ENCODE results near the gene PXN. TPM values are rescaled to one million over a fixed set of nuclear protein-coding genes. Genes with fewer than 3 reads are reported as not detected.

The PXN gene
- total and polyA plus RNA-seq, 10 of the 15 experiments (the other 5 are each of a cell fraction or from before 2014, with no cell fraction given) = 1.0 to 32.0 (median 11.5) TPM

DNA sequence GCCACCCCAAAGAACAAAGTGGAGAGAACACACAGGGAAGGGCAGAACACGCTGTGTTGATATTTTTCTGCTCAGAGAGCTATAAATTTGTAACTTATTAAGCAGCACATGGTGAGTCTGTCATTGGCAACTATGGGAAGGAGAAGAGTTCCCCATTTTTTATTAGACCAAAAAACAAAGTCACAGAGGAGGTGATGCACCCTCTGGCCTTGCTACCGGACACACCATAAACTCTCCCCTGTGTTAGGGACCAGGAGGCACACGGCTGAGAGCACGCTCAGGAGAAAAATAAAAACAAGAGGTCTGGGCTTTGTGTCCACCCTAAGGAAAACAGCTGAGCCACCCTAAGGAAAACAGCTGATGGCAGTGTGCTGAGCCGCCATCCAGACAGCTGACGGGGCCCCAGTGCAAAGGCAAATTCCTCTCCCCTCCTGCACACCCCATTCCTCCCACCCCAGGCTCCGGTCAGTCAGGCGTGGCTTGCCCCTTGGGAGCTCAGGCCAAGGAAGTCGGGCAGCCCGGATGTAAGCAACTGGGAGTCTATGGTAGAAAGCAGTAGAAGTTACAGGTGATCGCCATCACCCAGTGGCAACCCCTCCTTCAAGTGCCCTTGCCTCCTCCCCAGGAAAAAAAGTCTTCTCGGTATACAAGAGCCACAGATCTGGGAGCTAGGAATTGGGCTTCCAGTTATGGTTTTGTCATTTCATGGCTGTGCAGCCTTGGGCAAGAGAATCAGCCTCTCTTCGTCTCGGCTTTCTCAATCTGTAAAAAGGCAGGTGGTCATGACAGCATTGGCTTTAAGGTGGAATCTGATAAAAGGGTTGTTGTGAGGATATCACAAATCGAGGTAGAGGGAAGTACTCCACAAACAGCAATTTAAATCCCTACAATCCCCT lies 2.4 kb downstream of the PXN start:
- Histone ChIP-seq H3K4me2 (ENCODE audit: control insufficient read depth, insufficient read depth) (no peak overlapping the region), H3K4me1 (ENCODE audit: control insufficient read depth, insufficient read depth, low read length) (0 out of 2 replicates have a peak, but pooled peaks cover 3% of the 10 kb centered on the region), H4K20me1 (ENCODE audit: control insufficient read depth, insufficient read depth) (no peaks in the 10 kb centered on the region), H3K79me2 (ENCODE audit: control insufficient read depth, insufficient read depth, low read length) (no peaks in the 10 kb centered on the region), H3K36me3 (ENCODE audit: control insufficient read depth in 2 of 2, insufficient read depth in 2 of 2, low read length in 1 of 2) (no peaks in the 10 kb centered on the region), H2AFZ (ENCODE audit: control insufficient read depth, low read depth, low read length) (no peak overlapping the region), H3K4me3 (no peak overlapping the region), H3K9me3 (replicated peaks; ENCODE audit: control insufficient read depth, insufficient read depth, low read length) (no peaks in the 10 kb centered on the region), H3K27ac (ENCODE audit: control insufficient read depth, insufficient read depth) (no peak overlapping the region), H3K27me3 (replicated peaks in 1 of 2; ENCODE audit: control insufficient read depth in 2 of 2, insufficient read depth in 2 of 2, low read length in 1 of 2) (peaks cover 1 to 4% of the 10 kb centered on the region in 2 experiments; a peak in 3 of 4 replicates), H3K9ac (ENCODE audit: control insufficient read depth, insufficient read depth, low read length) (no peak overlapping the region)
- DNase-seq (ENCODE audit: low read depth, low spot score) (no peak), ATAC-seq (no peak), FAIRE-seq (no peak)
- ChIA-PET POLR2A (interaction anchor here (0.6 to 2.2 kb wide), 5 partner anchors 10 to 151 kb away, joined by 3 to 13 read pairs (median 6); no protein-coding TSS in a partner anchor), CTCF (interaction anchor here (1.1 to 9.8 kb wide), 7 partner anchors 14 to 67 kb away, joined by 3 to 287 read pairs (median 6); partner anchors contain the start of gene RPLP0), SMC1A (ENCODE audit: uncharacterized antibody, unreplicated experiment) (interaction anchor here (0.7 to 7.8 kb wide), 5 partner anchors 10 to 34 kb away, joined by 3 to 152 read pairs (median 3); no protein-coding TSS in a partner anchor), RAD21 (ENCODE audit: unreplicated experiment) (interaction anchor here (0.6 to 4.1 kb wide), 8 partner anchors 10 to 1312 kb away, joined by 3 to 37 read pairs (median 6); partner anchors contain the start of gene RPLP0)
- TSS peak; percentile 54 for BruUV-seq (replicated peaks)
- in situ Hi-C loops (cut with MboI) = no loop called here
- WGBS (ENCODE audit: insufficient coverage, insufficient replicate concordance, low lambda C conversion rate, missing lambda C conversion rate) = 75% methylated on average over 15 of the region's 15 CpGs
- intact Hi-C loops (cut with micrococcal nuclease; ENCODE audit: unreplicated experiment) = loop anchor here (10.0 kb wide), 1 partner anchor 148 kb away; the partner anchor contains the start of gene RAB35
- TF ChIP-seq, protein P1, sequence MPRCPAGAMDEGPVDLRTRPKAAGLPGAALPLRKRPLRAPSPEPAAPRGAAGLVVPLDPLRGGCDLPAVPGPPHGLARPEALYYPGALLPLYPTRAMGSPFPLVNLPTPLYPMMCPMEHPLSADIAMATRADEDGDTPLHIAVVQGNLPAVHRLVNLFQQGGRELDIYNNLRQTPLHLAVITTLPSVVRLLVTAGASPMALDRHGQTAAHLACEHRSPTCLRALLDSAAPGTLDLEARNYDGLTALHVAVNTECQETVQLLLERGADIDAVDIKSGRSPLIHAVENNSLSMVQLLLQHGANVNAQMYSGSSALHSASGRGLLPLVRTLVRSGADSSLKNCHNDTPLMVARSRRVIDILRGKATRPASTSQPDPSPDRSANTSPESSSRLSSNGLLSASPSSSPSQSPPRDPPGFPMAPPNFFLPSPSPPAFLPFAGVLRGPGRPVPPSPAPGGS (IDR thresholded peaks at IDR 0.05; ENCODE audit: borderline replicate concordance, insufficient read depth, low read depth, low read length, poor library complexity, severe bottlenecking) = no peak
- TF ChIP-seq, protein P2, sequence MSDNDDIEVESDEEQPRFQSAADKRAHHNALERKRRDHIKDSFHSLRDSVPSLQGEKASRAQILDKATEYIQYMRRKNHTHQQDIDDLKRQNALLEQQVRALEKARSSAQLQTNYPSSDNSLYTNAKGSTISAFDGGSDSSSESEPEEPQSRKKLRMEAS (IDR thresholded peaks at IDR 0.05; ENCODE audit: low read depth, low read length) = no peak
- no peak for TF ChIP-seq RB1 (IDR thresholded peaks at IDR 0.05; ENCODE audit: borderline replicate concordance)
- TF ChIP-seq RAD21 (IDR thresholded peaks at IDR 0.05; ENCODE audit: insufficient read depth, low read depth, low read length) = no peak
- no peak for TF ChIP-seq BACH1 (IDR thresholded peaks at IDR 0.05; ENCODE audit: borderline replicate concordance)
- TF ChIP-seq SREBF2 (IDR thresholded peaks at IDR 0.05; ENCODE audit: low read length) = no peak
- no peak for TF ChIP-seq NR2C2 (IDR thresholded peaks at IDR 0.05; ENCODE audit: borderline replicate concordance, control insufficient read depth, insufficient read length, low read depth)
- no peak for TF ChIP-seq IRF4 (IDR thresholded peaks at IDR 0.05; ENCODE audit: low read depth, low read length)
- TF ChIP-seq NRF1 (conservative IDR thresholded peaks at IDR 0.05; ENCODE audit: low read depth, low read length) = no peak
- TF ChIP-seq, protein P3, sequence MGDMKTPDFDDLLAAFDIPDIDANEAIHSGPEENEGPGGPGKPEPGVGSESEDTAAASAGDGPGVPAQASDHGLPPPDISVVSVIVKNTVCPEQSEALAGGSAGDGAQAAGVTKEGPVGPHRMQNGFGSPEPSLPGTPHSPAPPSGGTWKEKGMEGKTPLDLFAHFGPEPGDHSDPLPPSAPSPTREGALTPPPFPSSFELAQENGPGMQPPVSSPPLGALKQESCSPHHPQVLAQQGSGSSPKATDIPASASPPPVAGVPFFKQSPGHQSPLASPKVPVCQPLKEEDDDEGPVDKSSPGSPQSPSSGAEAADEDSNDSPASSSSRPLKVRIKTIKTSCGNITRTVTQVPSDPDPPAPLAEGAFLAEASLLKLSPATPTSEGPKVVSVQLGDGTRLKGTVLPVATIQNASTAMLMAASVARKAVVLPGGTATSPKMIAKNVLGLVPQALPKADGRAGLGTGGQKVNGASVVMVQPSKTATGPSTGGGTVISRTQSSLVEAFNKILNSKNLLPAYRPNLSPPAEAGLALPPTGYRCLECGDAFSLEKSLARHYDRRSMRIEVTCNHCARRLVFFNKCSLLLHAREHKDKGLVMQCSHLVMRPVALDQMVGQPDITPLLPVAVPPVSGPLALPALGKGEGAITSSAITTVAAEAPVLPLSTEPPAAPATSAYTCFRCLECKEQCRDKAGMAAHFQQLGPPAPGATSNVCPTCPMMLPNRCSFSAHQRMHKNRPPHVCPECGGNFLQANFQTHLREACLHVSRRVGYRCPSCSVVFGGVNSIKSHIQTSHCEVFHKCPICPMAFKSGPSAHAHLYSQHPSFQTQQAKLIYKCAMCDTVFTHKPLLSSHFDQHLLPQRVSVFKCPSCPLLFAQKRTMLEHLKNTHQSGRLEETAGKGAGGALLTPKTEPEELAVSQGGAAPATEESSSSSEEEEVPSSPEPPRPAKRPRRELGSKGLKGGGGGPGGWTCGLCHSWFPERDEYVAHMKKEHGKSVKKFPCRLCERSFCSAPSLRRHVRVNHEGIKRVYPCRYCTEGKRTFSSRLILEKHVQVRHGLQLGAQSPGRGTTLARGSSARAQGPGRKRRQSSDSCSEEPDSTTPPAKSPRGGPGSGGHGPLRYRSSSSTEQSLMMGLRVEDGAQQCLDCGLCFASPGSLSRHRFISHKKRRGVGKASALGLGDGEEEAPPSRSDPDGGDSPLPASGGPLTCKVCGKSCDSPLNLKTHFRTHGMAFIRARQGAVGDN (IDR thresholded peaks at IDR 0.05) = no peak
- TF ChIP-seq, protein P4, sequence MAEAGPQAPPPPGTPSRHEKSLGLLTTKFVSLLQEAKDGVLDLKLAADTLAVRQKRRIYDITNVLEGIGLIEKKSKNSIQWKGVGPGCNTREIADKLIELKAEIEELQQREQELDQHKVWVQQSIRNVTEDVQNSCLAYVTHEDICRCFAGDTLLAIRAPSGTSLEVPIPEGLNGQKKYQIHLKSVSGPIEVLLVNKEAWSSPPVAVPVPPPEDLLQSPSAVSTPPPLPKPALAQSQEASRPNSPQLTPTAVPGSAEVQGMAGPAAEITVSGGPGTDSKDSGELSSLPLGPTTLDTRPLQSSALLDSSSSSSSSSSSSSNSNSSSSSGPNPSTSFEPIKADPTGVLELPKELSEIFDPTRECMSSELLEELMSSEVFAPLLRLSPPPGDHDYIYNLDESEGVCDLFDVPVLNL (IDR thresholded peaks at IDR 0.05; ENCODE audit: low read depth, low read length) = no peak
- TF ChIP-seq NFIC (IDR thresholded peaks at IDR 0.05; ENCODE audit: low read depth, low read length) = no peak
- TF ChIP-seq SIN3A (IDR thresholded peaks at IDR 0.05; ENCODE audit: low read depth, low read length) = no peak
